ENCODE results near the gene TSPEAR.

The TSPEAR gene

DNA sequence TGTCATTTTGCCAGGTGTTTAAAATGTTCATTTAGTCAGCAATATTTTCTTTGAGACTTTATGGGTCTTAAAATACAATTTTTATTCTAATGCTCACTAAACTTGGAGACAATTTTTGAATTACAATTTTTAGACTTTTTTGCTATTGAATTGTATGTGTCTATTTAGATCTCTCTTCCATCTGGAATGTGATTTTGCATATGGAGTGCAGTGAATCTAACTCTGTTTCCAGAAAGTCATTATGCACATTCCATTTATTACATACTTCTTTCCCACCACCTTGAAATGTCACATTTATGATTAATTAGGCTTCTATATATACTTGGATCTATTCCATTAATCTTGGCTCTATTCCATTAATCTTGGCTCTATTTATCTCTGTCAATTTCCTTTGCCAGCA is 5.6 kb upstream of the TSPEAR start:
- no peaks in the 10 kb centered on the region for H4K20me1 ChIP-seq (ENCODE audit: control insufficient read depth, insufficient read depth, low read depth, low read length)
- no peaks in the 10 kb centered on the region for H3K9me3 ChIP-seq (ENCODE audit: control insufficient read depth, insufficient read depth, low read length)
- H3K4me2 ChIP-seq (ENCODE audit: low read length): no peak overlapping the region
- H3K27ac ChIP-seq (ENCODE audit: low read depth, low read length): no peak overlapping the region
- no peaks in the 10 kb centered on the region for H3K36me3 ChIP-seq (ENCODE audit: control insufficient read depth, low read length)
- no peak overlapping the region for H3K4me3 ChIP-seq (ENCODE audit: low read length)
- H3K79me2 ChIP-seq (ENCODE audit: control insufficient read depth, low read length): no peaks in the 10 kb centered on the region
- no peaks in the 10 kb centered on the region for H3K4me1 ChIP-seq (ENCODE audit: control insufficient read depth, low read length)
- H3F3A ChIP-seq (ENCODE audit: control insufficient read depth, insufficient read depth): no peaks in the 10 kb centered on the region
- peaks cover 44% of the 10 kb centered on the region for H3K27me3 ChIP-seq (ENCODE audit: control insufficient read depth, low read length)
- no peak for TF ChIP-seq EZH2phosphoT487 (IDR thresholded peaks at IDR 0.05; ENCODE audit: borderline replicate concordance, low read length)
- TF ChIP-seq, protein P1, sequence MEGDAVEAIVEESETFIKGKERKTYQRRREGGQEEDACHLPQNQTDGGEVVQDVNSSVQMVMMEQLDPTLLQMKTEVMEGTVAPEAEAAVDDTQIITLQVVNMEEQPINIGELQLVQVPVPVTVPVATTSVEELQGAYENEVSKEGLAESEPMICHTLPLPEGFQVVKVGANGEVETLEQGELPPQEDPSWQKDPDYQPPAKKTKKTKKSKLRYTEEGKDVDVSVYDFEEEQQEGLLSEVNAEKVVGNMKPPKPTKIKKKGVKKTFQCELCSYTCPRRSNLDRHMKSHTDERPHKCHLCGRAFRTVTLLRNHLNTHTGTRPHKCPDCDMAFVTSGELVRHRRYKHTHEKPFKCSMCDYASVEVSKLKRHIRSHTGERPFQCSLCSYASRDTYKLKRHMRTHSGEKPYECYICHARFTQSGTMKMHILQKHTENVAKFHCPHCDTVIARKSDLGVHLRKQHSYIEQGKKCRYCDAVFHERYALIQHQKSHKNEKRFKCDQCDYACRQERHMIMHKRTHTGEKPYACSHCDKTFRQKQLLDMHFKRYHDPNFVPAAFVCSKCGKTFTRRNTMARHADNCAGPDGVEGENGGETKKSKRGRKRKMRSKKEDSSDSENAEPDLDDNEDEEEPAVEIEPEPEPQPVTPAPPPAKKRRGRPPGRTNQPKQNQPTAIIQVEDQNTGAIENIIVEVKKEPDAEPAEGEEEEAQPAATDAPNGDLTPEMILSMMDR (IDR thresholded peaks at IDR 0.05; ENCODE audit: low read depth, low read length, poor library complexity, severe bottlenecking): no peak
- no peaks in the 10 kb centered on the region for H3K9me2 ChIP-seq (replicated peaks; ENCODE audit: control insufficient read depth, low read length)

DNA sequence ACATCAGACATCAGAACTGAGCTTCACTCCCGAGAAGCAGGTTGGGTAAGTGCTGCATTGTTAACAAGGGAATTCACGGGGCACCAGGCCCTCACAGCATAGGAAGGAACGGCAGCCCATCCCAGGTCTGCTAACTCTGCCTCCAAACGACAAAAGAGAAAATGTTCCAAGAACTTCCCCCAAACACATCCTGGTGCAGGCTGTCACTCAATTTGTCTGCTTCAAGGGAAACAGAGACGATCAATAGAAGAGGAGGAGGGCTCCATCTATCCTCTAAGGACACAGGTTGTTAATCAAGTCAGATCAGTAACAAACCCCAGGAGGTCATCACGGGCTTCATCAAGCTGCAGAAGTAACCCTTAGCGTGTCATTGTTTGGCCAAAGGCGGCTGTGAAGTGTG is 3.5 kb upstream of the TSPEAR start:
- Histone ChIP-seq H3F3A (ENCODE audit: control insufficient read depth, insufficient read depth) (no peaks in the 10 kb centered on the region), H3K27ac (ENCODE audit: low read depth, low read length) (no peak overlapping the region), H3K27me3 (ENCODE audit: control insufficient read depth, low read length) (peaks cover 43% of the 10 kb centered on the region), H3K9me2 (replicated peaks; ENCODE audit: control insufficient read depth, low read length) (no peaks in the 10 kb centered on the region), H3K36me3 (ENCODE audit: control insufficient read depth, low read length) (no peaks in the 10 kb centered on the region), H3K4me3 (ENCODE audit: low read length) (no peak overlapping the region), H3K79me2 (ENCODE audit: control insufficient read depth, low read length) (no peaks in the 10 kb centered on the region), H3K4me2 (ENCODE audit: low read length) (no peak overlapping the region), H4K20me1 (ENCODE audit: control insufficient read depth, insufficient read depth, low read depth, low read length) (no peaks in the 10 kb centered on the region), H3K9me3 (ENCODE audit: control insufficient read depth, insufficient read depth, low read length) (no peaks in the 10 kb centered on the region), H3K4me1 (ENCODE audit: control insufficient read depth, low read length) (no peaks in the 10 kb centered on the region)
- TF ChIP-seq, protein P1 (IDR thresholded peaks at IDR 0.05; ENCODE audit: low read depth, low read length, poor library complexity, severe bottlenecking): no peak
- no peak for TF ChIP-seq EZH2phosphoT487 (IDR thresholded peaks at IDR 0.05; ENCODE audit: borderline replicate concordance, low read length)

DNA sequence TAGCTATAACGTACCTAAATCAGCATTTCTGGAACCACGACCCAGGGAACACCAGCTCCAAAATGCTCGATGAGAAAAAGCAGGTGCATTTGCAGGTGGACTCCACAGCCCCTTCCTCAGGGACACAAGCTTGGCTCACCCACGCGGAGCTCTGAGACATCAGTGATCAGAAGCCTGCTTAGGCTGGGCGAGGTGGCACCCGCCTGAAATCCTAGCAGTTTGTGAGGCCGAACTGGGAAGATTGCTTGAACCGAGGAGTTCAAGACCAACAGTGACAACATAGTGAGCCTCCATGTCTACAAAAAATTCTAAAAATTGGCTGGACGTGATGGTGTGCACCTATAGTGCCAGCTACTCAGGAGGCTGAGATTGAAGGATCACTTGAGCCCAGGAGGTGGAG is 2.5 kb upstream of the TSPEAR start:
- Histone ChIP-seq H3K4me1 (ENCODE audit: control insufficient read depth, low read length) (no peaks in the 10 kb centered on the region), H3F3A (ENCODE audit: control insufficient read depth, insufficient read depth) (no peaks in the 10 kb centered on the region), H4K20me1 (ENCODE audit: control insufficient read depth, insufficient read depth, low read depth, low read length) (no peaks in the 10 kb centered on the region), H3K36me3 (ENCODE audit: control insufficient read depth, low read length) (no peaks in the 10 kb centered on the region), H3K9me3 (ENCODE audit: control insufficient read depth, insufficient read depth, low read length) (no peaks in the 10 kb centered on the region), H3K27me3 (ENCODE audit: control insufficient read depth, low read length) (peaks cover 40% of the 10 kb centered on the region), H3K4me3 (ENCODE audit: low read length) (no peak overlapping the region), H3K79me2 (ENCODE audit: control insufficient read depth, low read length) (no peaks in the 10 kb centered on the region), H3K27ac (ENCODE audit: low read depth, low read length) (no peak overlapping the region), H3K9me2 (replicated peaks; ENCODE audit: control insufficient read depth, low read length) (no peaks in the 10 kb centered on the region), H3K4me2 (ENCODE audit: low read length) (no peak overlapping the region)
- no peak for TF ChIP-seq EZH2phosphoT487 (IDR thresholded peaks at IDR 0.05; ENCODE audit: borderline replicate concordance, low read length)
- TF ChIP-seq, protein P1 (IDR thresholded peaks at IDR 0.05; ENCODE audit: low read depth, low read length, poor library complexity, severe bottlenecking): no peak

DNA sequence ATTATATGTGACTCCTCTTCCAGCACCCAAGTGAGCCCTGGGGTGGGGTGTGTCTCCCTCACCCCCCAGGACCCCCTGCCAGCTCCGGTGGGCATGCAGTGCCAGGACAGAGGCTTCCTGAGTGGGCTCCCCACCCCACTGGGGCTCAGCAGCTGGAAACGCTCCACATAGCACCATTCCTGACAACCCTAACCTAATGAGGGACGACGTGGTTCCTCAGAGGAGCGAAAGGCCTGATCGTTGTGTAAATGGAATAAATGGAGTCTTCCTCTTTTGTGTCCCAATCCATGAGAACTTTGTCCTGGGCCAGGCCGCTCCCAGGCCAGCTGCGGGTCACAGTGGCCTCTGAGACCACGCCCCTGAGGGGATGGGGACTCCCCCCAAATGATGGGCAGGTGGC is 1.8 kb upstream of the TSPEAR start:
- no peaks in the 10 kb centered on the region for H4K20me1 ChIP-seq (ENCODE audit: control insufficient read depth, insufficient read depth, low read depth, low read length)
- no peaks in the 10 kb centered on the region for H3K9me3 ChIP-seq (ENCODE audit: control insufficient read depth, insufficient read depth, low read length)
- no peak overlapping the region for H3K4me3 ChIP-seq (ENCODE audit: low read length)
- H3F3A ChIP-seq (ENCODE audit: control insufficient read depth, insufficient read depth): no peaks in the 10 kb centered on the region
- H3K9me2 ChIP-seq (replicated peaks; ENCODE audit: control insufficient read depth, low read length): no peaks in the 10 kb centered on the region
- H3K4me1 ChIP-seq (ENCODE audit: control insufficient read depth, low read length): no peaks in the 10 kb centered on the region
- peaks cover 35% of the 10 kb centered on the region for H3K27me3 ChIP-seq (ENCODE audit: control insufficient read depth, low read length)
- TF ChIP-seq, protein P1 (IDR thresholded peaks at IDR 0.05; ENCODE audit: low read depth, low read length, poor library complexity, severe bottlenecking): no peak
- no peak for TF ChIP-seq EZH2phosphoT487 (IDR thresholded peaks at IDR 0.05; ENCODE audit: borderline replicate concordance, low read length)
- H3K4me2 ChIP-seq (ENCODE audit: low read length): no peak overlapping the region
- no peaks in the 10 kb centered on the region for H3K79me2 ChIP-seq (ENCODE audit: control insufficient read depth, low read length)
- H3K36me3 ChIP-seq (ENCODE audit: control insufficient read depth, low read length): no peaks in the 10 kb centered on the region
- no peak overlapping the region for H3K27ac ChIP-seq (ENCODE audit: low read depth, low read length)

All from DOHH2 (cell line).